HG03066 (cell line): ENCODE data around the gene SPOCK1.

Experiments
- ATAC-seq: cut with Tn5 transposase; IDR thresholded peaks from one replicate; pipeline ENCODE4 v1.9.1; 2021; ENCODE audit warnings: low read depth; ENCODE audit not compliant: unreplicated experiment

The SPOCK1 gene

GRCh38 chr5:137136991-137137632 lies 362.0 kb downstream of the SPOCK1 start:
- ATAC-seq, result no peak

GRCh38 chr5:137134920-137135532 lies 364.1 kb downstream of the SPOCK1 start:
- no peak for ATAC-seq

GRCh38 chr5:137129886-137130680 lies 369.0 kb downstream of the SPOCK1 start:
- no peak for ATAC-seq

GRCh38 chr5:137128012-137128411 lies 371.1 kb downstream of the SPOCK1 start:
- ATAC-seq, result no peak

DNA sequence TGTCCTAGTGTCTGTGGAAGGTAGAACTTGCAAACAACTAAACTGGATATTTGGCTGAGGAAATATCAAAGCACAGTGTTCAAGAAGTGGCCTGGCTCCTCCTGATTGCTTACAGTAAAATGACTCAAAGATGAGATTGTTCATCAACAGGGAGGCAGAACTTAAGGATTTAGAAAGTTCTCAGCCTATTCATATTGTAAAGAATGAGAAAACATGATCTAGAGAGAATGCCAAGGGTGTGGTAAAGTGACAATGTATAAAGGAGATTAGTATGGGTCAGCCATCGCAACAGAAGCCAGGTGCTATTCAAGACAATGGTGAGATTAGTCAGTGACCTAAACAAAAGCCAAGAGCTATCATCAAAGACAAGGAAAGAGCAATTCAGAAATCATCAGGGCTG lies 372.3 kb downstream of the SPOCK1 start:
- ATAC-seq, result no peak

GRCh38 chr5:137122558-137122957 lies 376.6 kb downstream of the SPOCK1 start:
- ATAC-seq, result no peak

DNA sequence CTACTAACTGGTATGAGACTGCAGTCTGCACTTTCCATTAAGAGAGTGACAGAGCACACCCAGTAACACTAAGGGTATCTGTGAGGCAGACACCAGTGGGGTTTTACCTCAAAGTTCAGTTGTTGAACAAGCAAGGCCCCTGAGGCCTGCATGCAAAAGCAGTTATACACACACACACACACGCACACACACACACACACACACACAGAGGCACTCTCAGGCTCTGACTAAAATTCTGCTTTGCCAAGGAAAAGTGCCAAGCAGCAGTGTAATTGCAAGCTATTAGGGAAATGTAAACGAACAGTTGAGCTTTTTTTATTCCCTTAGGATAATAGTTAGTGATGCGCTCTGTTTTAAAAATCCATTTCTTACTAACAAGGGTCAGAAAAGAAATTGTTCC lies 377.1 kb downstream of the SPOCK1 start:
- ATAC-seq, result no peak

DNA sequence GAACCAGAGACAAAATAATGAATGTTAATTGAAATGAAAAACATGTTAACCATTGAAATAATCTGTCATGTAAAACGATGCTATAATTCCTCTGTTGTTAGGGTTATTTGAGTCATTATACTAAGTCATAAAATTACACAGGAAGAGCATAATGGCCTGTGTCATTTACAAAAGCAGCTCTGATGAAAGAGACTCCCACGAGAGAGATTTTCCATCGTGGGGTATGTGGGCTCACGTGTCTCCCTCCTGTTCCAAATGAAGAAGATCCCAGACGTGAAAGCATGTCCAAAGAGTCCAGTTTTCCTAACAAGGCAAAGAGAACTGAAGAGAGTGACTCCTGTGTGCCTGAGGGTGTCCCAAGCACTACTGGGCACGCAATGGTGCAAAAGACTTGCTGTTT lies 379.8 kb downstream of the SPOCK1 start:
- ATAC-seq, result no peak

GRCh38 chr5:137118629-137119028 lies 380.5 kb downstream of the SPOCK1 start:
- ATAC-seq, result no peak

DNA sequence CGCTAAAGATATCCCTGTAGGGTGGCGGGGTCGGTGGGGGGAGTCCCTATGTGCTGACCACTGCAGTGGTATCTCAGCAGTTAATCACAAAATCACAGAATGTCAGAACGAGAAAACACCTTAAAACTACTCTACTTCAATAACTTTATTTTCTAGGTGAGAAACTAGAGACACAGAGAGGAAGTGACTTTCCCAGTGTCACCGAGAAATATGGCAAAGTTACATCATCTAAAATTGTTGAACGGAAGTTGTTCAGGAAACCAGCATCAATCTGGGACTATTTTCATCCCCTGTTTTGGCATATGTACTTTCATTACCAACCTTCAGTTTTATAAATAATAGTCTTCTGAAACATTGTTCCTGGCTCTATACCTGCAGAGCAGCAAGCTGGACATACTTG lies 384.0 kb downstream of the SPOCK1 start:
- no peak for ATAC-seq

- no peak for ATAC-seq
Observed at GRCh38 chr5:137114529-137114928, 384.6 kb downstream of the SPOCK1 start.

DNA sequence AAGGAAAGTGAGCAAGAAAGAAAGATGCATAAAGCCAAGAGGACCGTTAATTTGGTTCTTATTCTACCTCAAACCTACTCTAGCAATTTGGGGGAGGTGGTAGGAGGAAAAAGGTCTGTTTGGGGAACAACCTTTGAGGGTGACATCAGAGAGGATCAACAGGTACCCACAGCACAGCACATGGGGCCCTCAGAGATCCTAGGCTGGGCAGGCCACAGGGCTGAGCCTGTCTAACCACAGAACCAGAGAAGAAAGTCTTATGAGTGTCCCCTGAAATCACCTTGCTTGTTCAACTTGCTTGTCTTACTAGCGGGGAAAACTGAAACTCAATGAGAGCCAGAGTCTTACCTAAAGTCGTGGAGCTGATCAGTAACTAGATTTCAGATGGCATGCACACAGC lies 385.2 kb downstream of the SPOCK1 start:
- no peak for ATAC-seq

DNA sequence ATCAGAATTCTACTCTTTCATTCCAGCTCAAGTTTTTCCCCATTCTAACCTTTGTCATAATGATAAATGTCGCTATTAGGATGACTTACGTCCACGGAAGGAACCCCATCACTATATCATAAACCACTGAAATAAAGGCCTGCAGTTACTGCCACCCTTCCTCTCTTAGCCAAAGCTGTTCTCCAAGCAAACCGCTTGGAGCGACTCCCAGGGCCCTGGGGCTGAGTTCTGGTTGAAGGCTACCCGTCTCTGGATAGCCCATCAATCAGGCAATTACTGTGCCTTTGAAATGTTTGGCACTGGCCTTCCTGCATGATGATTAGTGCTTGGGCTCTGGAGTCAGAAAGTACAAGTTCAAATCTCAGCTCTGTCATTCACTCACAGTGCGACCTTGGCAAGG lies 386.0 kb downstream of the SPOCK1 start:
- ATAC-seq, result no peak

GRCh38 chr5:137105351-137106035 lies 393.6 kb downstream of the SPOCK1 start:
- no peak for ATAC-seq

DNA sequence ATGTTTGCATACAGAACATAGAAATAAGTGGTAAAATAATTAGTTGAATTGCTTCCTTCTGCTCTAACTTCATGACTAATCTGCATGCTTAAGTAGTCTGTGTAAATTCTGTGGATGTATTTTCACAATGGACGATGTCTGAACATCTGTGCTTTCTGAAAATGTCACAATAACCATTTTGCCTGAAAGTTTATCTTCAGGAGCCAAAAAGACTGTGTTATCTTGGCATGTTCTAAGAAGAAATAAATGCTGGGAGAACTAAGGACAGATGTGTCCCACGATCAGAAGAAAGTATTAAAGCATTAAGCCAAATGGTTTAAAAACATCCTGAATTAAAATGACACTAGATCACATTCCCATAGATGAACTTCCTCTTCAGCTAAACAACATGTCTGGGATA lies 397.6 kb downstream of the SPOCK1 start:
- no peak for ATAC-seq

DNA sequence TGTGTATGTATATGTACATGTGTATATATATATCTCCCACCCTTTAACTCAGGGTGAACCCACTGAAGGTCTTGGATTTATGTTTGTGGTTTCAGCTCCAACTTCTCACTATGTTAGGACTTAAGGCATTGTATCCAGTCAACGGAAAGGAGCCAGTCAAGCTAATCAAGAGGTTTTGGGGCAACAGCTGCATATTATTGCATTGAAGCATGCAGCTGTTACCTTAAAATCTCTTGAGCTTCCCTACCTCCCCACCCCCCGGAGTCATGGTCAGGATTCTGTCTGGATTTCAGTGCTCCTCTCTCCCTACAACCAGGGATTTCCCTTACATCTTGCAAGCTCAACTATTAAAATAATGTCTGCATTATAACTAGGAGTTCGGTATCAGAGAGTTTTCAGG lies 399.5 kb downstream of the SPOCK1 start:
- no peak for ATAC-seq

DNA sequence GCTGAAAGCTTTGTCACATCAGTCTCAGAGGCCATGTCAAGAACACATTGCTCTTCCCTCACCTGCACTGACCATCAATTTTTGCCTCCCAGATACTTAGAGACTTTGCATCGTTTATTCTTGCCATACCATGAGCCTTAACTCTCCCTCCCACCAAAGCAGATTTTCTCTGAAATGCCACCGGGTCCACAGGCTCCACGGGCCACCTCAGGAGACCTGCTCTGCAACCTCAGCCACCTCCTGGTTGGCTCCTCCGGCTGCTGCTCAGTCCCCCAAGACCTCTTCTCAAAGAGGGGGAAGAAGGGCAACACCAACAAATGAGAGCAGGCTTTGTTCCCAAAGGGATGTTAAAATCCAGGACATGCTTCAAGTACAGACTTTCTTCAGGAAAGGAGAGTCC lies 400.5 kb downstream of the SPOCK1 start:
- ATAC-seq, result no peak

DNA sequence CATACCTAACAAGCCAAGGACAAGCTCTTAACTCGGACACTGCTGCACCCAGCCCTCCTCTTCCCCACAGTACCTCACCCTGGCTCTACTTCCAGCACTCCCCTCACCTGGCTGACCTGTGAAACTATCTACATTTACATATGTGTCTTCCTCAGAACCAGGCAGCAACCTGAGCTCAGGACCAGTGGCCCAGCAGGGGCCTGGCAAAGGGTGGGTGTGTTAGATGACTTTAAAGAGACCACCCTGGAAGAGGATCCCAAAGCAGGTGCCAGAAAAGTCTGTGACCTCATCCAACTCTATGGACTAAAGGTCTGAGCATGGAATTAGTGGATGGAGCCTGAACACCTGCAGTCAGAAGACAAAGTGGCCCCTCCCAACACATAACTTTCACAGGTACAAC lies 400.9 kb downstream of the SPOCK1 start:
- ATAC-seq, result no peak

DNA sequence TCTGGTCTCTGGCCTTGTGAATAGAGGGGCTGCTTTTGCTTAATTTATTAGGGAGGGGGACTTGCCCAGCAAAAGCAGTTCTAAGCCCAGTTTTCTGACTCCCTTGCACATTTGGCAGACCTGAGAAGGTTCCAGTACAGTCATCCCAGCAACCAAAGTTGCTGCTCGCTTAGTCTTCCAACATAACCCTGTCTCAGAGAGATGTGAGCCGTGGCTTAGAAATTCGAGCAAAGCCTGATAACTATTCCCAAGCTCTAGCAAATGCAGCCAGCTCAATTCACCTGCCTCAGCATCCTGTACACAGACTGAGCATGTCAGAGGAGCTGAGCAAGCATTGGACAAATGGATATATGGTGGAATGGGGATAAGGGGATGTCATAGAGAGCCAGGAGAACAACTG lies 401.9 kb downstream of the SPOCK1 start:
- no peak for ATAC-seq

DNA sequence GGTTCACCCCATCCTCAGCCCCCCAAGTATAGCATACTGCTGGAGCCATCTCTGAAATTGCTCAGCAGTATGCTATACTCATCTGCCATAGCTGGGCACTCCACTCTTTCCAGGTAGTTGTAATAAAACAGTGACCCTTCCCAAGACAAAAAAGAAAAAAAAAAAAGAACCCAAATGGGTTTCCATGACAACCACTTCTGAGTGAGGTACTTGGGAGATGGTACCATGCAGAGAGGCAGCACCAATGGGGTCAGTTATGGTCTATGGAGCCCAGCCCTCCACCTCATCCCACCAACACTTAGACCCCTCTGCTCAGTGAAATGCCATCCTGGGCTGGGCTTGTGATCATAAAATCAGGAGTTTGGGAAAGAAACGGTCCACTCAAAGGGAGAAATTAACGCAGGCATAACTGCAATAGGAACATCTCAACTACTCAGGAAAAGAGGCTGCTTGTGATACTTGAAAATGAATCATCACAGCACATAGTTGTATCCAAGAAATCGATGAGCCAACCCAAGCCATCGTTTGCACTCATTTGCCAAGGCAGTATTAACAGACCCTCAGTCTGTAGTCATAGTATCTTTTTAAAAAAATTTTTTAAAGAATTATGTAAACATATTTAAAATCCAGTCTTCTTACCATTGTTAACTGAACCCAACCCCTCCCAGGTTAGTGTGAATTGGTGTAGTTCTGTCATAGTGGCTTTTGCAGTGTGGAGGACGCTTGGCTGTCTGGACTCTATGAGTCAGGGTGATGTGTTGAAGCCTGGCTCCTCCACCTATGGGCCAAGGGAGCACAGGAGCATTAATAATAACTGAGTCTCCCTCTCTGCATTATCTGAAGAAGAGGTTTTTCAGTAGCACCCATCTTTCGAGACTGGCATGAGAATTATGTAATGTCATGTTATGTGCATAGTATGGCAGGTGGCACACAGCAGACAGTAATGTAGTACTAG lies 402.7 kb downstream of the SPOCK1 start:
- no peak for ATAC-seq
